ENCODE measurements around the gene TENM3.

TENM3 gene

DNA sequence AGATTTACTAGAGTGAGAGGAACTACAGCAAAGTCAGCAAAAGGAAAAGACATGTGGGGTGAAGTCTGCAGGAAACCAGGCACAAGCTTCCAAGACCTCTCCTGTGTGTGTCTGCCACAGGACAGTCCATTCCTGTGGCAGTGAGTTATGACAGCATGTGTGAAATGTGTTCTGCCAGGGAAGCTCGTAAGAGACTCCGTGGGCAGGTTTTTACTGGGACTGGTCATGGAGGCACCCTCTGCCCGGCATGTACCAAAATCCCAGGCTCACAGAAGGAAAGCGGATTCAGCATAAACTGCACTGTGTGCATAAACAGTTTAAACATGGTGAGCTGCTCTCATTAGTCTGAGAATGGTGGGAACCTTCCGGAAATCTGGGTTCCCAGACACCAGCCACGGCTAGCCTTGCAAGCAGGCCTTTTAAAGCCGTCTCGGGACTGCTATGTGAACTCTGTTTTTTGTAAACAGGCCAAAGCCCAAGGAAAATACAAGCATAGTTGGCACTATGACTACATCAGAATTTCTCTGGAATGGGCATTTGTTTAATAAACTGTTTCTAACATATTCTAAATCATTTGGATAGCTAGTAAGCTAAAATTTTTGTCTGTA, 288.5 kb downstream of the TENM3 start:
- Histone ChIP-seq H3K36me3 (ENCODE audit: low read depth) (no peaks in the 10 kb centered on the region), H3K27ac (ENCODE audit: poor library complexity, severe bottlenecking) (no peak overlapping the region), H3K27me3 (ENCODE audit: insufficient read depth, poor library complexity, severe bottlenecking) (no peaks in the 10 kb centered on the region), H3K4me1 (ENCODE audit: insufficient read depth, poor library complexity, severe bottlenecking) (no peaks in the 10 kb centered on the region), H3K4me3 (ENCODE audit: severe bottlenecking) (no peak overlapping the region), H3K9me3 (ENCODE audit: severe bottlenecking) (no peaks in the 10 kb centered on the region)
- ATAC-seq (ENCODE audit: low read depth) (no peak), DNase-seq (ENCODE audit: low spot score) (no peak)
- TF ChIP-seq, protein P1, sequence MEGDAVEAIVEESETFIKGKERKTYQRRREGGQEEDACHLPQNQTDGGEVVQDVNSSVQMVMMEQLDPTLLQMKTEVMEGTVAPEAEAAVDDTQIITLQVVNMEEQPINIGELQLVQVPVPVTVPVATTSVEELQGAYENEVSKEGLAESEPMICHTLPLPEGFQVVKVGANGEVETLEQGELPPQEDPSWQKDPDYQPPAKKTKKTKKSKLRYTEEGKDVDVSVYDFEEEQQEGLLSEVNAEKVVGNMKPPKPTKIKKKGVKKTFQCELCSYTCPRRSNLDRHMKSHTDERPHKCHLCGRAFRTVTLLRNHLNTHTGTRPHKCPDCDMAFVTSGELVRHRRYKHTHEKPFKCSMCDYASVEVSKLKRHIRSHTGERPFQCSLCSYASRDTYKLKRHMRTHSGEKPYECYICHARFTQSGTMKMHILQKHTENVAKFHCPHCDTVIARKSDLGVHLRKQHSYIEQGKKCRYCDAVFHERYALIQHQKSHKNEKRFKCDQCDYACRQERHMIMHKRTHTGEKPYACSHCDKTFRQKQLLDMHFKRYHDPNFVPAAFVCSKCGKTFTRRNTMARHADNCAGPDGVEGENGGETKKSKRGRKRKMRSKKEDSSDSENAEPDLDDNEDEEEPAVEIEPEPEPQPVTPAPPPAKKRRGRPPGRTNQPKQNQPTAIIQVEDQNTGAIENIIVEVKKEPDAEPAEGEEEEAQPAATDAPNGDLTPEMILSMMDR (IDR thresholded peaks at IDR 0.05; ENCODE audit: poor library complexity, severe bottlenecking) = no peak

DNA sequence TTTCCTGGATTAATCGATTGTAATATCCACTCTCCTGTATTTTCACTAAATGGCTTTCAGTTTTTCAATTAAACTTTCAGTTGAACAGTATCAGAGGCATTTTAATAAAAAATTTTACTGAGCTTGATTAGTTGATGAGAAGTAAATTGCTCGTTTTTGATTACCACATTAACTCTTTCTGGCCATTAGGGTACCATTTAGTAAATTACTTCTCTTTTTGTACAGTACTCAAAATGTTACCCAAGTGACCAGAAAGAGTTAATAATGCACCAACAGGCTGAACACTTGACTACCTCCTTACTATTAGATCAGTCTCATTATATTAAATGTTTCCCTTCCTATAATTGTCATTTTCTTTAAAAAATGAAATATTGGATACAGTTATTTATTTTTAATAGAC, 289.2 kb downstream of the TENM3 start:
- H3K4me3 ChIP-seq (ENCODE audit: severe bottlenecking) = no peak overlapping the region
- no peak for ATAC-seq (ENCODE audit: low read depth)
- no peaks in the 10 kb centered on the region for H3K9me3 ChIP-seq (ENCODE audit: severe bottlenecking)
- TF ChIP-seq, protein P1 (IDR thresholded peaks at IDR 0.05; ENCODE audit: poor library complexity, severe bottlenecking) = no peak
- no peaks in the 10 kb centered on the region for H3K27me3 ChIP-seq (ENCODE audit: insufficient read depth, poor library complexity, severe bottlenecking)
- H3K36me3 ChIP-seq (ENCODE audit: low read depth) = no peaks in the 10 kb centered on the region
- H3K27ac ChIP-seq (ENCODE audit: poor library complexity, severe bottlenecking) = no peak overlapping the region
- no peaks in the 10 kb centered on the region for H3K4me1 ChIP-seq (ENCODE audit: insufficient read depth, poor library complexity, severe bottlenecking)
- no peak for DNase-seq (ENCODE audit: low spot score)

DNA sequence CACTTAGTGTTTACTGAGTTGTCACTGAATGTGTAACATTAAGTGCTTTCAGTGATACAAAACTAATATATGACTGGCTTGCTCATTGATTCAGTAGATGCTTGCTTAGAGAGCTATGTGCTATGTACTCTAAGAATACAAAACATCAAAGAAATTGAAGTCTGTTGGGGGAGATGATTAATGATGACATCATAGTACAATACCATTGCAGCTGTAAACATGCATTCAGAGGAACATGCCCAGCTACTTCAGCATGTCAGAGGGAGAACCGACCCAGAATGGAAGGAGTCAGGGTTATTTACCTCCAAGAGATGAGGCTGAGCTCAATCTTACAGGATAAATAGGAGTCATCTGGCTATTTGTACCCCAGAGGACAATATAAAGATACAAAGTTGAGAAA, 290.8 kb downstream of the TENM3 start:
- Histone ChIP-seq H3K9me3 (ENCODE audit: severe bottlenecking) (no peaks in the 10 kb centered on the region), H3K27me3 (ENCODE audit: insufficient read depth, poor library complexity, severe bottlenecking) (no peaks in the 10 kb centered on the region), H3K4me3 (ENCODE audit: severe bottlenecking) (no peak overlapping the region), H3K36me3 (ENCODE audit: low read depth) (no peaks in the 10 kb centered on the region), H3K27ac (ENCODE audit: poor library complexity, severe bottlenecking) (no peak overlapping the region), H3K4me1 (ENCODE audit: insufficient read depth, poor library complexity, severe bottlenecking) (no peaks in the 10 kb centered on the region)
- TF ChIP-seq, protein P1 (IDR thresholded peaks at IDR 0.05; ENCODE audit: poor library complexity, severe bottlenecking) = no peak
- ATAC-seq (ENCODE audit: low read depth) (peak; percentile 85), DNase-seq (ENCODE audit: low spot score) (no peak)

DNA sequence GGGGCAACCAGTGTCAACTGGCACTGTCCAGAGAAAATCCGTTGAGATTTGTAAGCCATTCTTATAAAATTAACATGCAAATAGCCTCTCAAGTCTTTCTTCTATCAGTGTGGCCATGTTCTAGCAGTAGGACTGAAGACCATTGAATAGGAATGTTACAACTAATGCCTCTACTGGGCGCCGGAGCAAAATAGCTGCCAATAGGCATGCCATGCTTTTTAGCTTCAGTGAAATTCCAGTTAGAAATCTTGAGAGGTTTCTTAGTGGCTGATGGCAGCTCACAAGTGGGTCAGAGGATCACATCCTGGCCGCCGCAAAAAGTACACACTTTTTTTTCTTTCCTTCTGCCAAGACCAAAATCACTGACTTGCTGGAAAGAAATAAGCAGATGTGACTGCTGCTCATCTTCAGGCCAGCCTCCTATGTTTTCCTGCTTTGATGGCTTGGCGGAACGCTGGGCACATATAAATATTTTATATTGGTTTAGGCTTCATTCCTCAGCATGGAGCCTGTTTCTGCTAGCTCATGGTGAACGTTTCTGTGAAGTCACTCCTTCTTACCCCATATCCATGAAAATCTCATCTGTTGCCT, 293.1 kb downstream of the TENM3 start:
- ATAC-seq (ENCODE audit: low read depth) = no peak

More for the DNA sequence above, 293.1 kb downstream of the TENM3 start:
- Histone ChIP-seq H3K4me1 (ENCODE audit: insufficient read depth, poor library complexity, severe bottlenecking) (no peaks in the 10 kb centered on the region), H3K27me3 (ENCODE audit: insufficient read depth, poor library complexity, severe bottlenecking) (no peaks in the 10 kb centered on the region), H3K4me3 (ENCODE audit: severe bottlenecking) (no peak overlapping the region), H3K9me3 (ENCODE audit: severe bottlenecking) (no peaks in the 10 kb centered on the region), H3K36me3 (ENCODE audit: low read depth) (no peaks in the 10 kb centered on the region), H3K27ac (ENCODE audit: poor library complexity, severe bottlenecking) (no peak overlapping the region)
- TF ChIP-seq, protein P1 (IDR thresholded peaks at IDR 0.05; ENCODE audit: poor library complexity, severe bottlenecking) = no peak
- DNase-seq (ENCODE audit: low spot score) = no peak

Data from RWPE2 (cell line).